ENCODE measurements around the gene BAG5.

The BAG5 gene

GRCh38 chr14:103546652-103547454, 15.6 kb downstream of the BAG5 start:
- DNase-seq (ENCODE audit: low read depth in 2 of 2), result peak; percentile 48 to 64

GRCh38 chr14:103545915-103546651, 16.4 kb downstream of the BAG5 start:
- DNase-seq (ENCODE audit: low read depth in 2 of 2), result no peak

GRCh38 chr14:103545219-103545914, 17.1 kb downstream of the BAG5 start:
- DNase-seq (ENCODE audit: low read depth in 2 of 2), result no peak

GRCh38 chr14:103544388-103545218, 17.9 kb downstream of the BAG5 start:
- DNase-seq (ENCODE audit: low read depth in 2 of 2), result no peak

- DNase-seq (ENCODE audit: low read depth in 2 of 2), result no peak
These were observed 18.6 kb downstream of the BAG5 start for GRCh38 chr14:103543721-103544387.

- no peak for DNase-seq (ENCODE audit: low read depth in 2 of 2)
These were observed 19.3 kb downstream of the BAG5 start for GRCh38 chr14:103543140-103543539.

GRCh38 chr14:103542605-103543088, 19.8 kb downstream of the BAG5 start:
- DNase-seq (ENCODE audit: low read depth in 2 of 2), result no peak

- no peak for DNase-seq (ENCODE audit: low read depth in 2 of 2)
These were observed 20.5 kb downstream of the BAG5 start for GRCh38 chr14:103541709-103542604.

- no peak for DNase-seq (ENCODE audit: low read depth in 2 of 2)
These were observed 21.4 kb downstream of the BAG5 start for GRCh38 chr14:103540821-103541708.

GRCh38 chr14:103539056-103539825, 23.2 kb downstream of the BAG5 start:
- DNase-seq (ENCODE audit: low read depth in 2 of 2), result no peak

GRCh38 chr14:103538291-103539055, 24.0 kb downstream of the BAG5 start:
- no peak for DNase-seq (ENCODE audit: low read depth in 2 of 2)

GRCh38 chr14:103537175-103537990, 25.1 kb downstream of the BAG5 start:
- no peak for DNase-seq (ENCODE audit: low read depth in 2 of 2)

- DNase-seq (ENCODE audit: low read depth in 2 of 2), result no peak
These were observed 25.8 kb downstream of the BAG5 start for GRCh38 chr14:103536693-103537092.

- DNase-seq (ENCODE audit: low read depth in 2 of 2), result no peak
These were observed 26.4 kb downstream of the BAG5 start for GRCh38 chr14:103535891-103536565.

GRCh38 chr14:103535081-103535890, 27.2 kb downstream of the BAG5 start:
- DNase-seq (ENCODE audit: low read depth in 2 of 2), result no peak
